Measurements from ENCODE around the gene SPATA18.

DNA sequence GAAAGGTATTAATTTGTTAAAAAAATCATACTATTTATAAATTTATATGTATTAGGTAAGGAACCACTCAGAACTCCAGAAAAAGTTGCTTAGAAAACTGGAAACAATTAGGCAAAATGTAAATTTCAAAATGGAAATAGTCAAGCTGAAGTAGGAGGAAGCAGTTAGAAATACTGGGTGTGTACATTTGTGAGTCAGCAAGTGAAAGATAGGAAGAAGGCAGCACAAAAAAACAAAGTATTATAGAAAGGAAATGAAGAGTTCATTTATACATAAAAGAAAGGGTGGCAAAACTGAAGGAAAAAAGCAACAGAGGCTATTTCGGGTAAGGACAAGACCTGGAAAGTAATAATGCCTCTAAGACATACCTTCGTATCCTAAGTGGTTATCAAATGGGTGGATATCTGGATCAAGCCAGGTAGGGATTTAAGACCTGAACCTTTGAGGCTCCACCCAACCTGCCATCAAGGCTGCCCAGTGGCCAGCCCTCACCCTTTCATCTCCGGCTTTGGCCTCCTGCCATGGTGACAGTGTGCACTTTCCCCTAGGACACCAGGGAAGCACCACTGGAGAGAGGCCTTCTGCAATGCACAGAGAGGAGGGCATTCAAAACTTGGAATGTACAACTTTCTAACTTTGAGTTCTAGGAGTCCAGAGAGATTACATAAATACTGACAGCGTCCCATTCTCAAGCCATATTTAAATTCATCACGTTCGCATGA lies 31.0 kb upstream of the SPATA18 start, which contains the start of gene LRRC66:
- TF ChIP-seq, protein P1, sequence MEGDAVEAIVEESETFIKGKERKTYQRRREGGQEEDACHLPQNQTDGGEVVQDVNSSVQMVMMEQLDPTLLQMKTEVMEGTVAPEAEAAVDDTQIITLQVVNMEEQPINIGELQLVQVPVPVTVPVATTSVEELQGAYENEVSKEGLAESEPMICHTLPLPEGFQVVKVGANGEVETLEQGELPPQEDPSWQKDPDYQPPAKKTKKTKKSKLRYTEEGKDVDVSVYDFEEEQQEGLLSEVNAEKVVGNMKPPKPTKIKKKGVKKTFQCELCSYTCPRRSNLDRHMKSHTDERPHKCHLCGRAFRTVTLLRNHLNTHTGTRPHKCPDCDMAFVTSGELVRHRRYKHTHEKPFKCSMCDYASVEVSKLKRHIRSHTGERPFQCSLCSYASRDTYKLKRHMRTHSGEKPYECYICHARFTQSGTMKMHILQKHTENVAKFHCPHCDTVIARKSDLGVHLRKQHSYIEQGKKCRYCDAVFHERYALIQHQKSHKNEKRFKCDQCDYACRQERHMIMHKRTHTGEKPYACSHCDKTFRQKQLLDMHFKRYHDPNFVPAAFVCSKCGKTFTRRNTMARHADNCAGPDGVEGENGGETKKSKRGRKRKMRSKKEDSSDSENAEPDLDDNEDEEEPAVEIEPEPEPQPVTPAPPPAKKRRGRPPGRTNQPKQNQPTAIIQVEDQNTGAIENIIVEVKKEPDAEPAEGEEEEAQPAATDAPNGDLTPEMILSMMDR (IDR thresholded peaks at IDR 0.05; ENCODE audit: low read depth, low read length): no peak
- TF ChIP-seq MYC (IDR thresholded peaks at IDR 0.05; ENCODE audit: low read depth, low read length) (no peak), POLR2A (IDR thresholded peaks at IDR 0.05; ENCODE audit: extremely low read depth, insufficient read length) (no peak)
